Right atrium auricular region (tissue), 2 donors: ENCODE data around the gene CDS1. TPM values are rescaled to one million over a fixed set of nuclear protein-coding genes. Genes with fewer than 3 reads are reported as not detected.
A peak's percentile ranks its signal among the peaks of the same experiment; 100 is the strongest.
"Not testable (repeated sequence)": the region's sequence is repeated elsewhere in the genome, so short reads cannot be mapped to it uniquely, and the experiment has no call there.

Source experiments
- DNase-seq: peaks from one replicate; pipeline ENCODE4 v3.0.0-alpha.2; 2019; ENCODE audit warnings: low spot score
- H3K27ac ChIP-seq, 2 donors: fragments of 200-600 bp; sonication (generic); 1 replicate in 1 of 2; 2 replicates in 1 of 2; pipeline ENCODE4 v1.5.1; 2016 to 2019
- H3K27me3 ChIP-seq, 2 donors: fragments of 200-600 bp; sonication (generic); one replicate each; pipeline versions ENCODE4 v1.5.1 to v1.6.0; 2017 to 2019
- H3K36me3 ChIP-seq: fragments of 200-600 bp; sonication (generic); one replicate; pipeline ENCODE4 v1.5.1; 2016
- H3K4me1 ChIP-seq, 2 donors: fragments of 200-600 bp; sonication (generic); one replicate each; pipeline versions ENCODE4 v1.5.1 to v1.6.0; 2017 to 2019
- H3K4me3 ChIP-seq, 2 donors: fragments of 200-600 bp; sonication (generic); 1 replicate in 1 of 2; 2 replicates in 1 of 2; pipeline ENCODE4 v1.5.1; 2017 to 2019; ENCODE audit warnings: mild to moderate bottlenecking in 1 of 2, moderate library complexity in 1 of 2
- H3K9me3 ChIP-seq, 2 donors: fragments of 200-600 bp; sonication (generic); one replicate each; pipeline ENCODE4 v1.5.1; 2019
- CTCF ChIP-seq, 2 donors: fragments of 200-600 bp; sonication (generic); IDR thresholded peaks; one replicate each; pipeline ENCODE4 v1.5.1; 2019; ENCODE audit warnings: antibody characterized with exemption in 2 of 2
- total RNA-seq, 2 donors: library from RNA; depleted of rRNA; stranded (reverse); fragments of >200 nt; gene quantifications; one replicate each; pipeline ENCODE4 v1.1.0, GENCODE V29; 2016

Gene CDS1
- under 1 TPM; 0.30 to 0.98 TPM for total RNA-seq

DNA sequence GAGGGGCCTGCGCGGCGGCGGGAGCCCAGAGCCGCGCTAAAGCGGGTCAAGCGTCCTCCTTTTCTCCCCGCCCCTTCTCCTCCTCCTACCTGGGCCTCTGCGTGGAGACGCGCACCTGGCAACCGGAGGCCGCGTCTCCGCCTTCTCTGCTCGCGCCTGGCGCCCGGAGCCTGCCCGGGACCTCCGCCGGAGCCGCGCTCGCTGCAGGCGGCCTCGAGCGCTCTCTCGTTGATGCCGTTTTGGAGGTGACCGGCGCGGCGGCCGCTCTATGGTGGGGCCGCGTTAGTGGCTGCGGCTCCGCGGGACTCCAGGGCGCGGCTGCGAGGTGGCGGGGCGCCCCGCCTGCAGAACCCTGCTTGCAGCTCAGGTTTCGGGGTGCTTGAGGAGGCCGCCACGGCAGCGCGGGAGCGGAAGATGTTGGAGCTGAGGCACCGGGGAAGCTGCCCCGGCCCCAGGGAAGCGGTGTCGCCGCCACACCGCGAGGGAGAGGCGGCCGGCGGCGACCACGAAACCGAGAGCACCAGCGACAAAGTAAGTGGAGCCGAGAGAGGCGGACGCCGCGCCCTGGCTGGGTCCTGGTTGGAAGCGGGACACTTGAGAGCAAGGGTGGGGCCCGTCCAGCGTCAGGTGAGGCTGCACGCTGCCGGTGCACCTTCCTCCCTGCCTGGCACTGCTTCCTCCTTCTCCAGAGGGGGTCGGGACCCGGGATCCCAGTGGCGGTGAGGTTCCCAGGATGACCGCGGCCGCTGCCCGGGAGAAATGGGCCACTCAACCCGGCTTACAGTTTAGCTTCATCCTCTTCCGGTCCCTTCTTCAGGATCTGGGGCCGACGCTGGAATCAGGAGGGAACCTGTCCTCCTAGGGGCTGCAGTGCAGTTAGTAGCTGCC, at the start of gene CDS1:
TSS of gene CDS1 (plus strand) at position 140 of the 888 bp plus-strand sequence. CDS start at position 415, 275 bp downstream.
- H3K27me3 ChIP-seq: no peaks in the 10 kb centered on the region
- peak within 1 kb of the TSS; percentile 52 to 76 for H3K4me3 ChIP-seq
- H3K36me3 ChIP-seq: no peaks in the 10 kb centered on the region
- no peak for TF ChIP-seq CTCF (IDR thresholded peaks at IDR 0.05)
- H3K27ac ChIP-seq: peak within 1 kb of the TSS; percentile 65
- peaks cover 0 to 19% of the 10 kb centered on the region in 2 donors for H3K4me1 ChIP-seq
- peaks cover 0 to 4% of the 10 kb centered on the region in 2 donors for H3K9me3 ChIP-seq
- DNase-seq: no peak

DNA sequence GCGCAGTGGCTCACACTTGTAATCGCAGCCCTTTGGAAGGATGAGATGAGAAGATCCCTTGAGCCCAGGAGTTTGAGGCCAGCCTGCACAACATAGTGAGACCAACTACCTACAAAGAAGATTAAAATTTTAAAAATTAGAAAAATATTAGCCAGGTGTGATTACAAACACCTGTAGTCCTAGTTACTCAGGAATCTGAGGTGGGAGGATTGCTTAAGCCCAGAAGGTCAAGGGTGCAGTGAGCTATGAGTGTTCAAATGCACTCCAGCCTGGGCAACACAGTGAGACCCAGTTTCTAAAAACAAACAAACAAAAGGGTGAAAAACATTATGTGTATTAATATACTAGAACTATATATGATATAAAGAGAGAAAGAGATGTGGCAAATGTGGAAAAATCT, 47.0 kb upstream of the CDS1 start:
- peaks cover 0 to 6% of the 10 kb centered on the region in 2 donors for H3K9me3 ChIP-seq
- no peak for TF ChIP-seq CTCF (IDR thresholded peaks at IDR 0.05)
- no peaks in the 10 kb centered on the region for H3K36me3 ChIP-seq
- H3K27ac ChIP-seq: no peak overlapping the region
- DNase-seq: no peak
- no peak overlapping the region for H3K4me3 ChIP-seq
- H3K4me1 ChIP-seq: no peaks in the 10 kb centered on the region
- no peaks in the 10 kb centered on the region for H3K27me3 ChIP-seq

DNA sequence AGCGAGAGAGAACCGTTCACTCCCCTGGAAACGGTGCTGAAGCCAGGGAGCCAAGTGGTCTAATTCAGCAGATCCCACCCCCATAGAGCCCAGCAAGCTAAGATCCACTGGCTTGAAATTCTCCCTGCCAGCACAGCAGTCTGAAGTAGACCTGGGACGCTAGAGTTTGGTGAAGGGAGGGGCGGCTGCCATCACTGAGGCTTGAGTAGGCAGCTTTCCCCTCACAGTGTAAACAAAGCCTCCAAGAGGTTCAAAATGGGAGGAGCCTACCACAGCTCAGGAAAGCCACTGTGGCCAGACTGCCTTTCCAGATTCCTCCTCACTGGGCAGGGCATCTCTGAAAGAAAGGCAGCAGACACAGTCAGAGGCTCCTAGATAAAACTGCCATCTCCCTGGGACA, 37.8 kb upstream of the CDS1 start:
- no peak for DNase-seq
- H3K36me3 ChIP-seq: no peaks in the 10 kb centered on the region
- no peak overlapping the region for H3K4me3 ChIP-seq
- no peaks in the 10 kb centered on the region for H3K27me3 ChIP-seq
- no peaks in the 10 kb centered on the region for H3K9me3 ChIP-seq
- H3K27ac ChIP-seq: no peak overlapping the region
- H3K4me1 ChIP-seq: no peaks in the 10 kb centered on the region
- TF ChIP-seq CTCF (IDR thresholded peaks at IDR 0.05): no peak

- H3K27me3 ChIP-seq: no peaks in the 10 kb centered on the region
- H3K4me3 ChIP-seq: no peak overlapping the region
- no peak for TF ChIP-seq CTCF (IDR thresholded peaks at IDR 0.05)
- no peaks in the 10 kb centered on the region for H3K36me3 ChIP-seq
- no peaks in the 10 kb centered on the region for H3K4me1 ChIP-seq
- no peak for DNase-seq
- no peak overlapping the region for H3K27ac ChIP-seq
- no peaks in the 10 kb centered on the region for H3K9me3 ChIP-seq
Observed at GRCh38 chr4:84547211-84547610, 35.7 kb upstream of the CDS1 start.

DNA sequence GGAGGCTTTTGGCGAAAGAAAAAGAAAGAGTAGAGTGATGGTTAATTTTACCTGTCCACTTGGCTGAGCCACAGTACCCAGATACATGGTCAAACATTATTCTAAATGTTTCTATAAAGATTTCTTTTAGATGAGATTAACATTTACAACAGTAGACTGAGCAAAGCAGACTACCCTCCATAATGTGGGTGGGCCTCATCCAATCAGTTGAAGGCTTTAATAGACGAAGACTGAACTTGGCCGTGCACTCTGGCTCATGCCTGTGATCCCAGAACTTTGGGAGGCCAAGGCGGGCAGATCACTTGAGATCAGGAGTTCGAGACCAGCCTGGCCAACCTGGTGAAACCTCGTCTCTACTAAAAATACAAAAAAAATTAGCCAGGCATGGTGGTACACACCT, 33.7 kb upstream of the CDS1 start:
- H3K9me3 ChIP-seq: peaks cover 0 to 14% of the 10 kb centered on the region in 2 donors
- H3K36me3 ChIP-seq, H3K27ac ChIP-seq, DNase-seq, H3K27me3 ChIP-seq, H3K4me3 ChIP-seq, H3K4me1 ChIP-seq: not testable (repeated sequence)

DNA sequence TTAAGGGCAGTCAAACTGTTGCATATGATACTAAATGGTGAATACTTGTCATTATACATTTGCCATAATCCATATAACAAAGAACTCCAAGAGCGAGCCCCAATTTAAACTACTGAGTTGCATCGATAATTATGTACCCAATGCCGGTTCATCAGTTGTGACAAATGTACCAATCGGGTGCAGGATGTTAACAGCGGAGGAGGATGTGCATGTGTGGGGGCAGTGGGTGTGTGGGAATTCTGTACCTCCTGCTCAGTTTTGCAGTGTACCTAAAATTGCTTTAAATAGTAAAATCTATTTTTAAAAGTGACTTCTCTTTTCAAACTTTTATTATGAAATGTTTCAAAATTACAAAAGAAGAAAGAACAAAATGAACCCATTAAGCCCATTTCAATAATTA, 20.8 kb upstream of the CDS1 start:
- H3K27ac ChIP-seq: no peak overlapping the region
- no peaks in the 10 kb centered on the region for H3K9me3 ChIP-seq
- no peak overlapping the region for H3K4me3 ChIP-seq
- no peaks in the 10 kb centered on the region for H3K27me3 ChIP-seq
- DNase-seq: no peak
- no peak for TF ChIP-seq CTCF (IDR thresholded peaks at IDR 0.05)
- H3K36me3 ChIP-seq: no peaks in the 10 kb centered on the region
- no peaks in the 10 kb centered on the region for H3K4me1 ChIP-seq
